ENCODE results near the gene CDCA5.

The CDCA5 gene

GRCh38 chr11:65084598-65085375, 947 bp upstream of the CDCA5 start:
- TF ChIP-seq POLR2A (IDR thresholded peaks at IDR 0.05; ENCODE audit: low read depth, low read length), result no peak
- no peak for FAIRE-seq
- DNase-seq (ENCODE audit: insufficient read length, low spot score), result no peak

GRCh38 chr11:65083134-65083833, 556 bp downstream of the CDCA5 start:
- FAIRE-seq (no peak), DNase-seq (ENCODE audit: insufficient read length, low spot score) (no peak)
- no peak for TF ChIP-seq POLR2A (IDR thresholded peaks at IDR 0.05; ENCODE audit: low read depth, low read length)

- DNase-seq (ENCODE audit: insufficient read length, low spot score) (no peak), FAIRE-seq (no peak)
- no peak for TF ChIP-seq POLR2A (IDR thresholded peaks at IDR 0.05; ENCODE audit: low read depth, low read length)
Observed at GRCh38 chr11:65078786-65079342, 5.0 kb downstream of the CDCA5 start.

GRCh38 chr11:65078151-65078550, 5.7 kb downstream of the CDCA5 start:
- FAIRE-seq, result no peak
- no peak for TF ChIP-seq POLR2A (IDR thresholded peaks at IDR 0.05; ENCODE audit: low read depth, low read length)
- DNase-seq (ENCODE audit: insufficient read length, low spot score), result no peak

GRCh38 chr11:65077451-65077850, 6.4 kb downstream of the CDCA5 start:
- no peak for FAIRE-seq
- no peak for DNase-seq (ENCODE audit: insufficient read length, low spot score)
- TF ChIP-seq POLR2A (IDR thresholded peaks at IDR 0.05; ENCODE audit: low read depth, low read length), result no peak

GRCh38 chr11:65072631-65072966, 11.2 kb downstream of the CDCA5 start:
- DNase-seq (ENCODE audit: insufficient read length, low spot score), result no peak
- no peak for TF ChIP-seq POLR2A (IDR thresholded peaks at IDR 0.05; ENCODE audit: low read depth, low read length)
- no peak for FAIRE-seq

GRCh38 chr11:65071907-65072630, 11.8 kb downstream of the CDCA5 start:
- no peak for TF ChIP-seq POLR2A (IDR thresholded peaks at IDR 0.05; ENCODE audit: low read depth, low read length)
- DNase-seq (ENCODE audit: insufficient read length, low spot score), result no peak
- no peak for FAIRE-seq

- FAIRE-seq, result no peak
- DNase-seq (ENCODE audit: insufficient read length, low spot score), result no peak
- TF ChIP-seq POLR2A (IDR thresholded peaks at IDR 0.05; ENCODE audit: low read depth, low read length), result no peak
Observed at GRCh38 chr11:65069217-65069616, 14.6 kb downstream of the CDCA5 start.

- no peak for FAIRE-seq
- TF ChIP-seq POLR2A (IDR thresholded peaks at IDR 0.05; ENCODE audit: low read depth, low read length), result no peak
- no peak for DNase-seq (ENCODE audit: insufficient read length, low spot score)
Observed at GRCh38 chr11:65067446-65067845, 16.4 kb downstream of the CDCA5 start.

GRCh38 chr11:65066805-65067291, 17.0 kb downstream of the CDCA5 start:
- TF ChIP-seq POLR2A (IDR thresholded peaks at IDR 0.05; ENCODE audit: low read depth, low read length), result no peak
- DNase-seq (ENCODE audit: insufficient read length, low spot score) (no peak), FAIRE-seq (no peak)

- FAIRE-seq, result no peak
- no peak for TF ChIP-seq POLR2A (IDR thresholded peaks at IDR 0.05; ENCODE audit: low read depth, low read length)
- DNase-seq (ENCODE audit: insufficient read length, low spot score), result no peak
Observed at GRCh38 chr11:65066315-65066714, 17.5 kb downstream of the CDCA5 start.

GRCh38 chr11:65065851-65066250, 18.0 kb downstream of the CDCA5 start:
- FAIRE-seq (no peak), DNase-seq (ENCODE audit: insufficient read length, low spot score) (no peak)
- no peak for TF ChIP-seq POLR2A (IDR thresholded peaks at IDR 0.05; ENCODE audit: low read depth, low read length)

- DNase-seq (ENCODE audit: insufficient read length, low spot score), result no peak
Observed at GRCh38 chr11:65064847-65065240, 19.0 kb downstream of the CDCA5 start.

GRCh38 chr11:65063532-65063931, 20.3 kb downstream of the CDCA5 start:
- no peak for TF ChIP-seq POLR2A (IDR thresholded peaks at IDR 0.05; ENCODE audit: low read depth, low read length)
- FAIRE-seq (no peak), DNase-seq (ENCODE audit: insufficient read length, low spot score) (no peak)

More at GRCh38 chr11:65064847-65065240, 19.0 kb downstream of the CDCA5 start:
- no peak for FAIRE-seq
- no peak for TF ChIP-seq POLR2A (IDR thresholded peaks at IDR 0.05; ENCODE audit: low read depth, low read length)
